HG03108 (cell line): ENCODE results near the gene RAB11A.

Experiments
- ATAC-seq: cut with Tn5 transposase; IDR thresholded peaks from one replicate; pipeline ENCODE4 v1.9.1; 2021; ENCODE audit warnings: moderate library complexity; ENCODE audit not compliant: unreplicated experiment

The RAB11A gene

DNA sequence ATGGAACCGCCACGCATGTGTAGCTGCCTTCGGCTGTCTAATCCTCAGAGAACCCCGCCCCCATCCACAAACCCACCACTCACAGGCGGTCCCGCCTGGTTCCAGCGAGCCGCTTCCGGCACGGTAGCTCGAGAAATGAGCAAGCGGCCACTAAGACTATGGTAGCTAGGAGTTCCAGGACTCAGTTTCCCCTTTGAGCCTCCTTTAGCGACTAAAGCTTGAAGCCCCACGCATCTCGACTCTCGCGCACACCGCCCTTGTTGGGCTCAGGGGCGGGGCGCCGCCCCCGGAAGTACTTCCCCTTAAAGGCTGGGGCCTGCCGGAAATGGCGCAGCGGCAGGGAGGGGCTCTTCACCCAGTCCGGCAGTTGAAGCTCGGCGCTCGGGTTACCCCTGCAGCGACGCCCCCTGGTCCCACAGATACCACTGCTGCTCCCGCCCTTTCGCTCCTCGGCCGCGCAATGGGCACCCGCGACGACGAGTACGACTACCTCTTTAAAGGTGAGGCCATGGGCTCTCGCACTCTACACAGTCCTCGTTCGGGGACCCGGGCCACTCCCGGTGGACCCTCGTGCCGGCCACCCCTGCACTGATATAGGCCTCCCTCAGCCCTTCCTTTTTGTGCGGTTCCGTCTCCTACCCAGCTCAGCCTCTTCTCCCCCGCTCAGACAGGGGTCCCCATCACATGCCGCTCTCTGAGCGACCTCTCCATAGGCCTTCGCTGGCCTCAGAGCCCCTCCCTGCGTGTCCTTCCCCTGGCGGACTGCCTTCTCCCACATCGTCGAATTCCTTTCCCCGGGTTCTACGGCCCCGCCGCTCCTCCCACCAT lies at the start of gene RAB11A:
Gene RAB11A, plus strand, starts transcription at position 366 of the 828 bp plus-strand sequence. Its CDS starts 95 bp downstream, at position 461.
- ATAC-seq: peak; percentile 88

DNA sequence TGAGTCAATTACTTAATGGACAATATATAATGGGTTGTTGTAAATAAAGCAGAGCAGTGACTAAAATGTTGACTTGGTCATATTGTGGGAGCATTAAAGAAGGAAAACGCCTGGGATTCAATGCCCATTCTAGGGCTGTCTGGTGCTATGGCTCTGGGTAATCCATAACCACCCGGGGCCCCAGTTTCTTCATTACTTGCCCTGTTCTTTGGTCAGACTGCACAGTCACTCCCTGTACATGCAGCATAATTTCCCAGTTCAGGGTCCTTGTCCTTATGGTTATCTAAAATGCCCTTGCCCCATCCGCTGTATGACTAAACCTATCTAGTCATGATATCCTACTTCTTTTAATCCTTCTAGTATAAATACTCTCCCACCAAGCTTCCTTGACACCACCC lies 49.7 kb upstream of the RAB11A start:
- no peak for ATAC-seq

DNA sequence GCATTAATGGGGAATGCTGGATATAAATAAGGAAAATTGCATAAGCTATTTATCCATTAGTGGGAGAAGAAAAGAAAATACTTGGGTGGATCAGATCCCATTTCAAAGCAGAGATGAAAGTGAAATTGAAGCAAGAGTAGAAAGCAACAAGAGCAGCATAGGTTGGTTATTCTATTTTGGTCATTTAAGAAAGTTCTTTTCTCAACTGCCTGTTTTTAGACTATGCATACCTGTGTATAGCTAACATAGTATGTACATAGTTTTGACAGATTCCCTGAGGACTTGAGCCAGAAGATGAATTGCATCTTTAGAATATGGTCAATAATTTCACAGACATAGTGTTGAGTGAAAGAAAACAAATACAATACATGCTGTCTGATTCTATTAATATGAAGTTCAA lies 48.2 kb upstream of the RAB11A start:
- no peak for ATAC-seq

DNA sequence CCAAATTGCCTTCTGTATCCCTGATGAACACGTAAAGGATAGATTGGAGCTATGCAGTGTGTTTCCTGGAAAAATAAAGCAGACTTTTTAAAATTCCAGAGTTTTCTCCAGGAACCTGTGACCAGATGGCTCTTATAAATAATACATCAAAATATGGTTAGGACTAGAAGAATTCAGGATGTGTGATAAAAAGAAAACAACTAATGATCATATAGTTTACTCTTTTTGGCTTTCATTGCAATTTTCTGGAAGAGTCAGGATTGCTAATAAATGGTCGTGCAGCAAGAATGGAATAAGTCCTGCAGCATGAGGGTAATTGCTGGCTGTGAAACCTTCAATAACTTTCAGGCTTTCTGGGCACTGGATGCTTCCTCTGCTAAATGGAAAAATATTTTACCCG lies 47.0 kb upstream of the RAB11A start:
- ATAC-seq: no peak

DNA sequence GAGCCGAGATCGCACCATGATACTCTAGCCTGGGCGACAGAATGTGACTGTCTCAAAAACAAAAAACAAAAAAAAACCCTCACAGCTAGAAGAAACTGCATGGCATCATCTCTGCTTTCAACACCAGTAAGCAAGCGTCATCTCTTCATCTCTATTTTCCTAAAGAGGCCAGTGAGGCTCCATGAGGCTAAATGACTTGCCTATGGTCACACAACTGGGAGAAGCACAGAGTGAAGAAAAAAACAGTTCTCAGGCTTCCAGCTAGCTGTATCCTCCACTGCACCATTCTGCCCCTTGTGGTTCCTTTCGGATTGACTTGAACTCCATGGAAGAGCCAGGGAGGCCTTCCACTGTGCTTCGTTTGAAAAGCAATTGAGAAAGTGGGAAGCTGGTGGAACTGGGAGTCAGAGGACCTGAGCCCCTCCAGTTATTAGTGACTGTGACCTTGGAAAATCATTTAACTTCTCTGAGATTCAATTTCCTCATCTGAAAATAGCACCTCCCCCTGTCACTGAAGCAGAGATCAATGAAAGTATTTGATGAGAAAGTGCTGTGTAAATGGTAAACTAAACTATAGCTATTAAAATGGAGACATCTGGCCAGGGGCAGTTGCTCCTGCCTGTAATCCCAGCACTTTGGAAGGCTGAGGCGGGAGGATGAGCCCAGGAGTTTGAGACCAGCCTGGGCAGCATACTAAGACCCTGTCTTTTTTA lies 45.1 kb upstream of the RAB11A start:
- no peak for ATAC-seq

DNA sequence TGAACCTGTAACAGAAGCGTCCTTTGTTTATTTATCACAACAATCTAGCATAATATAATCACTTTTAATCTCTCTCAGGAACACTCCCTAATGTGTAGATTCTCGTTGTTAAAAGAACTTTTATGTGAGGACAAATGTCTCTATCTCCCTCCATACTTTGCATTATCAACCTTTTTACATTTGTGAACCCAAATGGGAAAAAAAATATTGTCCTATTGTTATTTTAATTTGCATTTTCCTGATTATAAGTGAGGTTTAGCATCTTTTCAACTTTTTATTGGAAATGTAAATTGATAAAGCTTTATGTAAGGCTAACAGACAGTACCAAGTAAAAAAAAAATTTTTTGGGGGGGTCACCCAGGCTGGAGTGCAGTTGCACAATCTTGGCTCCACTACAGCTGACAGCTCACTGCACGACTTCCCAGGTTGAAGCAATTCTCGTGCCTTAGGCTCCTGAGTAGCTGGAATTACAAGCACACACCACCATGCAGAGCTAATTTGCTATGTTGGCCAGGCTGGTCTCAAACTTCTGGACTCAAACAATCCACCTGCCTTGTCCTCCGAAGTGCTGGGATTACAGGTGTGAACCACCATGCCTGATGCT lies 44.2 kb upstream of the RAB11A start:
- ATAC-seq: no peak

DNA sequence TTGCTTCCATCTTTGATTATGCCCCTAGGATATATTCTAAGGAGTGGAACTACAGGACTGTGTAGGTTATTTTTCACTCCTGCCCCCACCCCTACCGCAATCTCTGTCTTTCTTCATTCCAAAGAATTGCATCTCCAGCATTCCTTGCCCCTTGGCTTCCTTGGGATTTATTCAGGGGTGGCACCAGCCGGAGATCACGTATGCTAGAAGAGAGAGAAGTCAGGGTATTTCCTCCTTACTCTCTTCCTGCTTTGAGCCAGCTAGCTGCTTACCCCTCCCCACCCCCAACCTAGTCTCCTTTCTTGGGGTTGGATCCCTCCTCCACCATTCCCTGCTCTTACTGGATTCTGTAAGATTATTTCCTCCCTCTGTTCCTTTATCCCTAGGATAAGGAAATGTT lies 42.2 kb upstream of the RAB11A start:
- ATAC-seq: no peak

DNA sequence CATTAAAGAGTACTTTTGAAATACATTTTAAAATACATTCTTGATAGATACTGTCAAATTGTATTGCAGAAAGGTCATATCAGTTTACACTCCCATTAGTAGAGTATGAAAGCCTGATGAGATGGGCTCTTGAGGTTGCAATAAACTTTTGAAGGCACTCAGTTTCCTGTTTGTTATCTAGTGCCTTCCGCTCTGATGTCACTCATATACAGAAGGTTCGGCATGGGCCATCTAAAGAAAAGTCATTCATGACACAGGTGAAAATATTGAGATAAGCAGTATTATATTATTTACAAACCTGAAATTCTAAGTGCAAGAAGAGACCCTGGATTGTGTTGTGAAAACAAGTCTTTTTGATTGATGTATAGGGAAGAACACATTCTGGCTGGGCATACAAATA lies 40.7 kb upstream of the RAB11A start:
- no peak for ATAC-seq

DNA sequence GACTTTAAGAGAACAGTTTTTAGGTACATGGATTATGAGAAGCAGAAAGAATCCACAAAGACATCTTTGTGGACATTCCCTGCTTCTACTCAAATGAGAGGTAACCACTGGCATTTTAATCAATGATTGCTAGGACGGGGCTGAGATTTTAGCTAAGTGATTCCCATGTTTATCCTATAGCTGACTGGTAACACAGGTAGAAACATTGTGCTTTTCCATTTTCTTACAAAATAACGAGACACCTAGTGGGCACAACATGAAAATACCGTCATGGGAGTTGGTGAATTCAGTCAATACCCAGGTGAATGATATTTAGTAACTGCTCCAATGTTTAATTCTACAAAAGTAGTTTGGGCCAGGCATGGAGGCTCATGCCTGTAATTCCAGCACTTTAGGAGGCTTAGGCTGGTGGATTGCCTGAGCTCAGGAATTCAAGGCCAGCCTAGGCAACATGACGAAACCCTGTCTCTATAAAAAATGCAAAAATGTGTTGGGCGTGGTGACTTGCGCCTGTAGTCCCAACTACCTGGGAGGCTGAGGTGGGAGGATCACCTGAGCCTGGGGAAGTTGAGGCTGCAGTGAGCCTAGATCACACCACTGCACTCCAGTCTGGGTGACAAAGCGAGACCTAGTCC lies 40.0 kb upstream of the RAB11A start:
- no peak for ATAC-seq

DNA sequence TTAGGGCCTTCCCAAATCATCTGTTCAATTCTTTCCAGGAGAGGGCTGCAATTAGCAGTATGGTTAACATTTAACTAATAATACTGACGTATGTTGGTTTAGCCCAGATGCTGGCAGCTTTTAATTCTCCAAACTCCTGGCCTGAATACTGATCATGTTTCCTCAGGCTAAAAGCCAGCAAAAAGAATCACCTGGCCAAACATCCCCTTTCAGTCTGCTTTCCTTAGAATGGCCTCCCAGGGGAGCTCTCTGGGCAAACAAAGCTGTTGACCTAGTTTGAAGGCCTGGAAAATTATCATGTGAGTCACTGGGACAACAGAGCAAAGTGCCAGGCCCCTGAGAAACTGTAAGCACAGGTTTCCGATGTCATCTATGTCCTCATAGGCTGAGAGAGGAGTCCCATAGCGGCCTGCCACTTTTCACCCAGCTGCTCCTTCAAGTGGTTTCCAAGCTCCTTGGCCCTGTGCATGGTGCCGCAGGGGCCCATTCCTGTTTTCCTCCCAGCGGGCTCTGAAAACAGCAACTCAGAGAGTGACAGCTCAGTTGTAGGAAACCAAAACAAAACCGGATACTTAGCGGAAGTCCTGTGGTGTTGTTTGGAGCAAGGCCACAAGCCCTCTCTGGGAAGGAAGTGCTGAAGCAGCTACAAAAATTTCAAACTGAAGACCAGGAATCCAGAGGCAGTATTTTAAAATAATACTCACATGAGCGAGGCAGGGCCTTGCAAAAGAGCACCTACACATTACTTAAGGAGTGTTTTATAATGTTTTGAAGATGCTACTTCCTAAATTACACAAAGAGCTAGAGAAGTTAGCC lies 36.5 kb upstream of the RAB11A start:
- peak; percentile 37 for ATAC-seq

DNA sequence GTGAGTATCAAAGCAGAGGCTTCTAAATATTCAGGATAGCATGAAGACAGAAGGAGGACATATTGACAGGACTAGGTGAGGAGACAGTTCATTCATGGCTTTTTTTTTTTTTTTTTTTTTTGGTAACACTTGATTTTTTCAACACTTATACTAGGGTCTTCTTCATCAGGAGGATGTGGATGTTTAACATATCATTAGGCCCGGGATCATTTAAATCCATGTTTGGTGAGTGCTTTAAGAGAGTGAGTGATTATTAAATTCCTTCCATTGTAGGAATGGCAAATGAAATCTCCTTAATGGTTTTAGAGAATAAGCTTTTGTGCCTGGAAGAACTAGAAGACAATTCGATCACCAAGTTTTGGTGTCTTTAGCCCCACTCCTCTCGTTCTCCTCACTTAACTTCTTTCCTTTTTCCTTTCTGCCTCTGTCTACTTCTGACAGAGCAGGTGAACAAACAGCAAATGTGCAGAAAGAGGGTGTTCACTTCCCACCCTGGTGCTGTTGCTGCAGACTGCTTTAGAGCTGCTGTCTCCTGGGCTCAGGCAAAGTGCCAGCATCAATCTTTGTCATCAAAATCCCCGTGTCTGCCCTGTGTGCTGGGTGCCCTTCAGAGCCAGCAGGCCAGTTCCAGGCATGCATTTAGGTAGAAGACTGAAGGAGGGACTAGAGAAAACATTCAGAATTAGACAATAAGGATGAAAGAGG lies 35.6 kb upstream of the RAB11A start:
- ATAC-seq: peak; percentile 41

DNA sequence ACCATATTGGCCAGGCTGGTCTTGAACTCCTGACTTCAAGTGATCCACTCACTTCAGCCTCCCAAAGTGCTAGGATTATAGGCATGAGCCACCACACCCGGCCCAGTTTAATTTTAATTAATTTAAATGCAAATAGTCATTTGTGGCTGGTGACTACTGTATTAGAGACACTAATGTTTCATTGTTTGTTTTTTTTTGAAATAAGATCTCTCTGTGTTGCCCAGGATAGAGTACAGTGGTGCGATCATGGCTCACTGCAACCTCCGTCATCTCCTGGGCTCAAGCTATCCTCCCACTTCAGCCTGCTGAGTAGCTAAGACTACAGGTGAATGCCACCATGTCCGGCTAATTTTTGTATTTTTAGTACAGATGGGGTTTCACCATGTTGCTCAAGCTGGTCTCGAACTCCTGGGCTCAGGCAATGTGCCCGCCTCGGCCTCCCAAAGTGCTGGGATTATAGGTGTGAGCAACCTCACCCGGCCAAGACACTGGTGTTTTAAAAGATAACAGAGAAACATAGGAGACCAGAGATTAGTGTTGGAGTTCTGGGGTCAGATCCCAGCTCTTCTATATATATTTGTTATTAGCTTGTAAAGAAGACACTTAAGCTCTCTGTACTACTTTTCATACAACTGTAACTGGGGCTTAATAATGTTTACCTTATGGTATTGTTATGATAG lies 34.5 kb upstream of the RAB11A start:
- no peak for ATAC-seq

DNA sequence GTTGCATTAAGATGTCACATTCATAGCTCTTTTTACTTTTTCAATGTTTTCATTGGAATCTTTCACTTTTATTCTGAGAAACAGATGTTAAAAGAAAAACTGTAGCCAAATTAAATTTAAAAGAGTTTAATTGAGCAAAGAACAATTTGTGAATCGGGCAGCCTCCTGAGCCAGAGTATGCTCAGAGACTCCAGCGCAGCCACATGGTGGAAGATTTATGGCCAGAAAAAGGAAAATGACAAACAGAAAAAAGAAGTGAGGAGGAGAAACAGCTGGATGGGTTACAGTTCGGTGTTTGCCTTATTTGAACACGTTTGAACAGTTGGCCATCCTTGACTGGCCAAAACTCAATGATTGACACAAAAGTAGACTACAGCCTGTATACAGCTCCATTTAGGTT lies 33.8 kb upstream of the RAB11A start:
- ATAC-seq: no peak

DNA sequence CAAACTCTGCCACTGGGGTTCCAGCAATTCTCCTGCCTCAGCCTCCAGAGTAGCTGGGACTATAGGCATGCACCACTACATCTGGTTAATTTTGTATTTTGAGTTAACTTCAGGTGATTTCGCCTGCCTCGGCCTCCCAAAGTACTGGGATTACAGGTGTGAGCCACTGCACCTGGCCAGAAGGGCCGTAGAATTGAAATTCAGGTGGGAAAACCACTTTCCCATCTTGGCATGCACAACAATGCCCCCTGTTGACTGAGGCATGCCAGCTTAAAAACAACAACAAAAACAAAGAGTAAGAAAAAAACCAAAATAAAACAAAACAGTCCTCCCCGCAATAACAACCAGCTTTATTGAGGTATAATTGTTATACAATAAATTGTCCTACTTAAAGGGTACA lies 32.6 kb upstream of the RAB11A start:
- no peak for ATAC-seq

DNA sequence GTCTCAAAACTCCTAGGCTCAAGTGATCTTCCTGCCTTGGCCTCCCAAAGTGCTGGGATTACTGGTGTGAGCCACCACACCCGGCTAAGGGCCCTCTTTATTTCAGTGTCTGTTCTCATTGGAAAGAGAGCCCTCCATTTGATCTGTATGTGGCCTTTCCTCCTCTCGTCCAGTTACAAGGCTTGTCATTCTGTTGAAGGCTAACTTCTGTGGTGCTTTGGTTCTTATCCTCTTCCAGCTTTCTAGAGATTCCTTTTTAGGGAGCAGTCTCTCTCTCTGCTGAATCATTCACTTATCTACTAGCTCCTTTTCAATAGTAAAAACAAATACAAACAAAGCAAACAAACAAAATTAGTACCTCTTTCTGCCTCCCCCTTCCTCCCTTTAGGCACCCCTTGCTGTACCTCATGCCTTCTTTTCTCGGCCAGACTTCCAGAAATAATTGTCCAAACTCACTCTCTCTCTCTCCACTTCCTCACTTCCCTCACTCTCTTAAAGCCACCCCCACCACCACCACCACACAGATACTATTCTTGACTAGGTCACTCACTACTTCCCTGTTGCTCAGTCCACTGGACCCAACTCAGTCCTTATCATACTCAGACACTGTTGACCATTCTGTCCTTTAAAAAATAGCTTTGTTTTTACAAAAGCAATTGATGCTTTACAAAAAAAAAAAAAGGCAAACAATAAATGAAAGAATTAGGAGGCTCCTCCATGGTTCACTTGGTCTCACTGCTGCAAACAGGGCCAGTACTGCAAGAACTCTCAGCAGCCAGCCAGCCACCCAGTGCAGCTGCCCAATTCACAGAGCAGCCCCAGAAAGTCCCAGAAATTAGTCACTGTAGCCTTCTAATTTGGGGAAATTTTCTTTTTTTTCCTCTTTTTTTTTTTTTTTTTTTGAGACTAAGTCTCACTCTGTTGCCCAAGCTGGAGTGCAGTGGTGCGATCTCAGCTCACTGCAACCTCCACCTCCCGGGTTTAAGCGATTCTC lies 31.7 kb upstream of the RAB11A start:
- ATAC-seq: no peak

DNA sequence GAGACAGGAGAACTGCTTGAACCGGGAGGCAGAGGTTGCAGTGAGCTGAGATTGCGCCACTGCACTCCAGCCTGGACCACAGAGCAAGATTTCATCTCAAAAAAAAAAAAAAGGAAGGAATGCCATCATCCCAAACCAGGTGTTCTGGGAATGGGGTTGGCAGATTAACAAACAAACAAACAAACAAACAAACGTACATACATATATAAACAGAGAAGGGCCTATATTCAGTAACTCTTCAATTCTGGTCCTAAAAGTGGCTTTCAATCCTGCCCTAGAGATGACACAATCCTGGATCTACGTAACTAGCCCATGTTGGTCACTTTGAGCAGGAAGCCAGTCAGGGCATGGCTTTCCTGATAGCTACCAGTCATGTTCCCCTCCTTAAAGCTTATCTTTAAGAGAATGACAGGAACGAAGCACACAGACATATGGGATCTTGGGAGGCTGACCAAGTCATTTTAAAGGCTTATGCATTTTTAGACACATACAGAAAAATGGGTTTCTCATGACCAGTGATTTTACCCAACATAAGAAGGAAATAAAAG lies 29.9 kb upstream of the RAB11A start:
- no peak for ATAC-seq

DNA sequence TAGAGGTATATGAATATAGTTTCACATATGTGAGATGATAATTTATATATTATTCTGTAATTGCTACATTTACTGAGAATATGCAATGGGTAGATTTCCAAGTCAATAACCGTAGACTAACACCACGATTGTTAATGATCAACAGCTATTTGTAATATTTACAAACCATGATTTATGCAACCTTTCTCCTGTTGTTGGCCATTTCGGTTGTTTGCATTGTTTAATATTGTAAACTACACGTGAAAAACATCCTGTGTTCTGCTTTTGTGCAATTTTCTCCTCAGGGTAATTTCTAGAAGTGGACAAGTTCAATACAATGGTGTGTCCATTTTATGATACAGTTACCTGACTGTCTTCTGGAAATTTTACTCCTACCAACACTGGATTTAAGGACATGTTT lies 29.3 kb upstream of the RAB11A start:
- no peak for ATAC-seq
